ENCODE measurements around the gene MAN2A2.

Gene MAN2A2

GRCh38 chr15:90902840-90903732 lies at the start of gene MAN2A2:
MAN2A2 (plus strand) TSS chr15:90903302; CDS start chr15:90904208, 906 bp downstream.
- DNase-seq: peak; percentile 64

- DNase-seq: no peak
Observed at GRCh38 chr15:90855139-90855538, 48.0 kb upstream of the MAN2A2 start.

DNA sequence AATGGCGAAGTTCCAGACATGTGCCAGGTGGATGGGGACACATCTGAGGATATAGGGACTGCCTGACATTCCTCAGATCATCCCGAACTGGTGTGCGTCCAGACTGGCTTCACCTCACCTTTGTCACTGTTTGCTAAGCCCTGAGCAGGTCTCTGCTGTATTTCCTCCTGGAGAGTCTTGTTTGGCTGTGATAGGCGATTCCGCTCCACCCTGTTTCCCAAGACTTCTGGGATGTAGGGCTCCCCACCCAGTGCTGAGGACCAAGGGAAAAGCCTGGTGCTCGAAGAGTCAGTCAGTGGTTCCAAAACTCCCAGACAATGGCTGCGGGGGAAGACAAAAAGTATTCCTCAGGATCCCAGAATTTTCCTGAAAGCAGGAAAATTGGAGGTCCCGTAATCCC lies 45.8 kb upstream of the MAN2A2 start:
- no peak for DNase-seq

DNA sequence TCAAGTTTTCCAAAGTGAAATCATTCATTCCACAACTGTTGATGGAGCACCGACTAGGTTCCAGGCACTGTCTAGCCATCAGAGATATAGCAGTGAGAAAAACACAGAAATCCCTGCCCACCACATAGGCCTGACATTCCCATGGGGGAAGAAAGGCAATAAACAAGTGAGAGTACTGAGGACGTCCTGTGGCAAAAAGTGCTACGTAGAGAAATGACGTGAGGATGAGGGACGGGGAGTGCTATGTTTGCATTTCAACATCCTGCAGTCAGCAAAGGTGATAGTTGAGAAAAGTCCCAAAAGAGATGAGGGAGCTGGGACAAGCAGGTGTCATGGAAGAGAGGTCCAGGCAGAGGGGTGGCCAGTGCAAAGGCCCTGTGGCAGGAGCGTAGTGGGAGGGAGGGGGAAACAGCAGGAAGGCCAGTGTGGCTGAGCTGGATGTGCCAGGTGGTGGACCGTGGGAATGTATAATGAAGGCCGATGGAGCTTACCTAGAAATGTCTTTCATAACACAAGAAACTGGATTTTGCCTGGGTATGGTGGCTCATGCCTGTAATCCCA lies 45.1 kb upstream of the MAN2A2 start:
- DNase-seq: no peak

- DNase-seq: no peak
Observed at GRCh38 chr15:90859234-90860131, 43.6 kb upstream of the MAN2A2 start.

- DNase-seq: no peak
Observed at GRCh38 chr15:90860450-90860849, 42.7 kb upstream of the MAN2A2 start.

- DNase-seq: no peak
Observed at GRCh38 chr15:90860942-90861675, 42.0 kb upstream of the MAN2A2 start.

DNA sequence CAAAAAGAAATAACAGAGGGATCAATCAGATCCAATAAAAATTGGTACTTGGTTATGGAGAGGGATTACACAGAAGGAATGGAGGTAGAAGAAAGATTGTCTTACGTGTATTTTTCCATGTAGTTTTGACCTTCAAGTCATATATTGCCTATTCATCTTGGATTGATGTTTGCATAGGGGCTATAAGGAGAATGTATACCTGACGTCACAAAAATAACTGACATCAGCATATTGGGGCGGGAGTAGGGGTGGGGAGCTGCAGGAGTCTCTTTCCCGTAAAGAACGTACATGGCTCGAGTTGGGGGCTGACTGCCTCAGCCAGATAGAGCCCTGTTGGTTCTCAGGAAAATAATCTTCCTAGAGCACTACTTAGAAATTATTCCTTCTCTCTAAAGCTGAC lies 40.6 kb upstream of the MAN2A2 start:
- DNase-seq: no peak

- no peak for DNase-seq
Observed at GRCh38 chr15:90862964-90863778, 39.9 kb upstream of the MAN2A2 start.

DNA sequence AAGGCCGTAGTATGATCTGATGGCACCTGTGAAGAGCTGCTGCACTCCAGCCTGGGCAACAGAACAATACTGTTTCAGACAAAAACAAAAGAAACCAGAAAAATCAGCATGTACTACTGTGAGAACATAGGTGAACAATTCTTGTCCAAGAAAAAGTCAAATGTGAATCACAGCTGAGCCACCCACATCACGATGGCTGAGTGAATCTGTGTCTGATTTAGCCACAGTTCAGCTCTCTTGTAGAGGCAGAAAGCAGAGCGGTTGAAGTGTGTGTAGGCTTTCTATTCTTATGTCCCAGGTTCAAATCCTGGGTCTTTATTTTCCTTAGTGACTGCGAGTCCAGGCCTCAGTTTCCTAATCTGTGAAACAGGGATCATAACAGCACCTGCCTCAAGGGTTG lies 39.1 kb upstream of the MAN2A2 start:
- DNase-seq: no peak

- DNase-seq: peak; percentile 48
Observed at GRCh38 chr15:90864507-90864906, 38.6 kb upstream of the MAN2A2 start.

DNA sequence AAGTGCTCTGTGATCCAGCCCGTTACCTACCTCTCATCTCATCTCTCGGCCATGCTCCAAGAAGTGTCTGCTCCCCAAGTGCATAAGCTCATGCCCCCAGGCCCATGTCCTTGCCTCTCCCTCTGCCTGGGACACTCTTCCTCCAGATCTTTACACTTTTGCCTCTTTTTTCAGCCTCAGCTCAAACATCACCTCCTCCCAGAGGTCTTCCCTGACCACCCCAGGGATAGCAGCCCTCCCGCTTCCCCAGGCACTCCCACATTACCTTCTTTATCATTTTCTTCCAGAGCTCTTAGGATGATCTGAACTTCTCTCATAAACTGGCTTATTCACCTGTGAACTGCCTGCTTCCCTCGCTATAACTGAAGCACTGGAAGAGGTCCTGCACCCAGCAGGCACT lies 37.4 kb upstream of the MAN2A2 start:
- DNase-seq: no peak

- peak; percentile 66 for DNase-seq
Observed at GRCh38 chr15:90866161-90866715, 36.9 kb upstream of the MAN2A2 start.

DNA sequence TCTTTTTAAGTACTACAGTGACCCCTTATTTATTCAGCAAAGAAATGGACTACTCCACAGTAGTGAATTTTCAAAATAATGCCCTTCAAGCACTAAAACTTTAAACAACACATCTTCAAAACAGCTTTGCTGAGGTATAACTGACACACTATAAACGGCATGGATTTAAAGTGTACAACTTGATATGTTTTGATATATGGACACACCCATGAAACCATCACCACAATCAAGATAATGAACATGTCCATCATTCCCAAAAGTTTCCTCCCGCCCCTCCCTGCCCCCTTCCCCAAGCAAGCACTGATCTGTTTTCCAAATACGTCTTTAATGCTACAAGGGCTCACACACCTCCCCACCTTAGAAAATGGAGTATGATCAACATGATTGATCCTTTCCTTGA lies 36.3 kb upstream of the MAN2A2 start:
- no peak for DNase-seq

- peak; percentile 22 for DNase-seq
Observed at GRCh38 chr15:90868261-90868689, 34.8 kb upstream of the MAN2A2 start, which contains the start of gene FURIN. FURIN (plus strand) TSS chr15:90868588; CDS start chr15:90875741, 7,153 bp downstream.

GRCh38 chr15:90869140-90869541 lies 34.0 kb upstream of the MAN2A2 start:
- peak; percentile 40 for DNase-seq

- DNase-seq: peak; percentile 68
Observed at GRCh38 chr15:90869601-90870353, 33.3 kb upstream of the MAN2A2 start.

DNA sequence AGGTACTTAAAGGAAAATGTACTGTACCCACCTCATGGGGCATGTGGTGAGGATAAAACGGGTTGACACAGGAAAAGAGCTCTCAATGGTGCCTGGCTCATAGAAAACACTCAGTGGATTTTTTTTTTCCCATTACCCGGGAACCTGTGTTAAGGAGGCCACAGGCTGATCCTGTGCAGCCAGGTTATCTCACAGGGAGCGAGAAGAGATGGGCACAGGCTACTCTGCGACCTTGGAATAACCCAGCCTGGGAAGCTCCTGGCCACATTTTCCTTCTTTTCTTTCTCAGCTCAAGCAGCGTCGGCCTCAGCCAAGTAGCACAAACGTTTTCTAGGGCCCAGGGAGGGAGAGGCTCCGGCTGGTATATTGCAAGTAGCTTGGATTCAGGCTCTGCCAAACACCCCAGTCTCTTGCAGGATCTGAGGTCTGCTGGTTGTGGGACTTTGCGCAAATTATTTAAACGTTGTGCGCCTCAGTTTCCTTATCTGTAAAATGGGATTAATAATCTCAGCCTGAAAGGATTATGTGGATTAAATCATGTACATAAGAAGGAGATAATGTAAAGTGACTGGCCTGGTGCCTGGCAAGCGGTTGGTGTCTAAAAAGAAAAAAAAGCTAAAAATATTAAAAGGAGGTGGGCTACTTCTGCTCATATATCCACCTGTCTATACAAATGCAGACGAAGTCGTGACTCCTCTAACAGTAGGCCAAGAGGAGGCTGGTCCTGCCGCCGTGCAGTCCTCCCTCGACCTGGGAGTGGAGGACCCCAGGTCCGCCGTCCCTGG lies 32.6 kb upstream of the MAN2A2 start:
- peak; percentile 49 for DNase-seq

GRCh38 chr15:90871139-90871715 lies 31.9 kb upstream of the MAN2A2 start:
- DNase-seq: peak; percentile 49
